IPS-20b (cell line): ENCODE measurements around the gene ADPGK.
"Not testable (repeated sequence)": the region's sequence is repeated elsewhere in the genome, so short reads cannot be mapped to it uniquely, and the experiment has no call there.

Experiments
- H3K27ac ChIP-seq: one replicate; pipeline ENCODE4 v1.5.1; 2013; ENCODE audit warnings: low read length
- H3K27me3 ChIP-seq: 2 replicates; pipeline ENCODE4 v1.6.1; 2013; ENCODE audit warnings: mild to moderate bottlenecking, low read length, inconsistent platforms; ENCODE audit not compliant: insufficient read depth
- H3K36me3 ChIP-seq: 2 replicates; pipeline ENCODE4 v1.6.1; 2013; ENCODE audit warnings: low read depth, mild to moderate bottlenecking, inconsistent platforms, low read length, moderate library complexity; ENCODE audit not compliant: insufficient read depth
- H3K4me1 ChIP-seq: 2 replicates; pipeline ENCODE4 v1.6.1; 2013; ENCODE audit warnings: mild to moderate bottlenecking, control low read depth, inconsistent platforms, low read length, moderate library complexity; ENCODE audit not compliant: insufficient read depth
- H3K4me3 ChIP-seq: 2 replicates; pipeline ENCODE4 v1.5.1; 2013; ENCODE audit warnings: mild to moderate bottlenecking, low read length, inconsistent platforms
- H3K9ac ChIP-seq: 2 replicates; pipeline ENCODE4 v1.6.1; 2013; ENCODE audit warnings: low read depth, mild to moderate bottlenecking, inconsistent platforms, low read length, moderate library complexity
- H3K9me3 ChIP-seq: 2 replicates; pipeline ENCODE4 v1.6.1; 2013; ENCODE audit warnings: mild to moderate bottlenecking, low read depth, low read length, inconsistent platforms; ENCODE audit not compliant: insufficient read depth

ADPGK gene

DNA sequence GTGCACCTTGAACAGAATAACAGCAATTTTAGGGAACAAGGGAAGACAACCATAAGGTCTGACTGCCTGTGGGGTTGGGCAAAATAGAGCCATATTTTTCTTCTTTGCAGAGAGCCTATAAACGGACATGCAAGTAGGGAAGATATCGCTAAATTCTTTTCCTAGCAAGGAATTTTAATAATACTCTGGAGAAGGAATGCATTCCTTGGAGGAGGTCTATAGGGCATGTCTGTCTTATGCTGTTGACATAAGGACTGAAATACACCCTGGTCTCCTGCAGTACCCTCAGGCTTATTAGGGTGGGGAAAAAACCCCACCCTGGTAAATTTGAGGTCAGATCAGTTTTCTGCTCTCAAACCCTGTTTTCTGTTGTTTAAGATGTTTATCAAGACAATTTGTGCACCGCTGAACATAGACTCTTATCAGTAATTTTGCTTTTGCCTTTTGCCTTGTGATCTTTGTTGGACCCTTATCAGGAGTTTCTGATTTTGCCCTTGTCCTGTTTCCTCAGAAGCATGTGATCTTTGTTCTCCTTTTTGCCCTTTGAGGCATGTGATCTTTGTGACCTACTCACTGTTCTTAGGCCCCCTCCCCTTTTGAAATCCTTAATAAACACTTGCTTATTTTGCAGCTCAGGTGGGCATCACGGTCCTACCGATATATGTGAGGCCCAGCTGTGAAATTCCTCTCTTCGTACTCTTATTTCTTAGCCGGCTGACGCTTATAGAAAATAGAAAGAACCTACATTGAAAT lies 74.8 kb downstream of the ADPGK start:
- not testable (repeated sequence) for H3K4me3 ChIP-seq, H3K9ac ChIP-seq, H3K4me1 ChIP-seq, H3K27ac ChIP-seq, H3K27me3 ChIP-seq, H3K9me3 ChIP-seq
- peaks cover 25% of the 10 kb centered on the region for H3K36me3 ChIP-seq

GRCh38 chr15:72706266-72706665 lies 77.3 kb downstream of the ADPGK start:
- Histone ChIP-seq H3K9ac (no peak overlapping the region), H3K4me1 (no peaks in the 10 kb centered on the region), H3K27ac (no peak overlapping the region), H3K36me3 (peaks cover 7% of the 10 kb centered on the region; the same call in 1 of the 2 replicates), H3K27me3 (no peaks in the 10 kb centered on the region), H3K9me3 (no peaks in the 10 kb centered on the region), H3K4me3 (no peak overlapping the region)
